SH-SY5Y (cell line): ENCODE results near the gene PRKCH.

Experiments used
- GATA2 ChIP-seq: IDR thresholded peaks from 2 replicates; pipeline ENCODE4 v1.6.1; 2011; ENCODE audit warnings: mild to moderate bottlenecking, low read depth, low read length
- GATA3 ChIP-seq: IDR thresholded peaks from 2 replicates; pipeline ENCODE4 v1.6.1; 2011; ENCODE audit warnings: low read depth, mild to moderate bottlenecking, low read length, moderate library complexity

Gene PRKCH

GRCh38 chr14:61526405-61527312 lies 205.3 kb downstream of the PRKCH start:
- TF ChIP-seq GATA2 (no peak), GATA3 (no peak)

- TF ChIP-seq GATA3 (no peak), GATA2 (no peak)
Measured at GRCh38 chr14:61527325-61528100, 206.1 kb downstream of the PRKCH start.

- TF ChIP-seq GATA2 (no peak), GATA3 (no peak)
Measured at GRCh38 chr14:61528591-61529021, 207.2 kb downstream of the PRKCH start.

- TF ChIP-seq GATA3, result no peak
- no peak for TF ChIP-seq GATA2
Measured at GRCh38 chr14:61530296-61530695, 208.9 kb downstream of the PRKCH start.

DNA sequence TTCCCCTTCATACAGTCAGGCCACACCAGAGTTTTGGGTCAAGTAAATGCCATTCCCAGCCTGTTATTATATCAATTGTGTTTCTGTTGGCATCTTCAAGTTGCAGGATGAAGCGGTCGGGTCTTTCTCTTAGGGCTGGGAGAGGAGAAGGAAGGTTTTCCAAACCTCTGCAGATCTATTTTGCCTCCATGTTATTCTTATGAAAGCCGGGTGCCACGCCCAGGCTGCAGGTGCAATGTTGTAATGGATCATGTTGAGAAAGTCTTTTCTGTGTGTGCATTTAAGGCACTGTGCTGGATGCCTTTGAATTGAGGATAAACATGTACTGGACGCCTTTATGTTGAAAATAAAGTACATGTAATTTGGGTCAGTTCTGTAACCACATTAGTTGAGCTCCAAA lies 209.5 kb downstream of the PRKCH start:
- no peak for TF ChIP-seq GATA3
- no peak for TF ChIP-seq GATA2

- no peak for TF ChIP-seq GATA3
- TF ChIP-seq GATA2, result no peak
Measured at GRCh38 chr14:61531465-61532122, 210.2 kb downstream of the PRKCH start.

DNA sequence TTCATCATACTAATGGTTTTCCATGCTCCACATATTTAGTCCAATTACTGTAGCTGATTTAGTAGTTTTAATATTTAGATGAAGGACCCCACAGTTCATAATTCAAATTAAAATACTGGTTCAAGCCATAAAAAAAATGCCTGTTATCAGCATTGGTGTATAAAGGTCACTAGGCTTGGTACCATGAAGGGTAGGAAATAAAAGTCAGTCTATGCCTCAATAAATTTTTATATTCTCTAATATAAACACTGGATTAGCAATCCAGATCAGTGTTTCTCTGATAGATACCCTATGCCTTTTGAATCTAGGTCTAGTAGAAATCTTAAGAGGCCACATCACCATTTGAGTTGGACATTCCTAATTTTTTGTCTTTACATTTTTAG lies 210.7 kb downstream of the PRKCH start:
- TF ChIP-seq GATA3, result no peak
- no peak for TF ChIP-seq GATA2

DNA sequence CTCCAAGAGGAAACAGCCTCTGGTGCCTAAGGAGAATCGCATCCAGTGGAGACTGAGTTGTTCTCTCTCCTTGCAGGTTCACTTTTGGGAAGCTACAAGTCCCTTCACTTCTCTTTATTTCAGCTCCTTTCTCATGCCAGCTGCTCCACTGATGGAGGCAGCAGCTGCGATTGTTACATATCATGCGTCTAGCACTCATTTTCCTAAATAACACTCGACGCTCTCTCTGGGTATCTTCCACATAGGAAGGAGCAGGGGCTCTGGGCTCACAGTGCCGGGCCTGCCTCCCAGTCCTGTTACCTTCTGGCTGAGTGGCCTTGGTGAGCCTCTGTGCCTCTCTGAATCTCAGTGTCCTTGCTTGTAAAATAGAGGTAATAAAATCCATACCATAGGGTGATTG lies 211.4 kb downstream of the PRKCH start:
- TF ChIP-seq GATA2 (no peak), GATA3 (no peak)

DNA sequence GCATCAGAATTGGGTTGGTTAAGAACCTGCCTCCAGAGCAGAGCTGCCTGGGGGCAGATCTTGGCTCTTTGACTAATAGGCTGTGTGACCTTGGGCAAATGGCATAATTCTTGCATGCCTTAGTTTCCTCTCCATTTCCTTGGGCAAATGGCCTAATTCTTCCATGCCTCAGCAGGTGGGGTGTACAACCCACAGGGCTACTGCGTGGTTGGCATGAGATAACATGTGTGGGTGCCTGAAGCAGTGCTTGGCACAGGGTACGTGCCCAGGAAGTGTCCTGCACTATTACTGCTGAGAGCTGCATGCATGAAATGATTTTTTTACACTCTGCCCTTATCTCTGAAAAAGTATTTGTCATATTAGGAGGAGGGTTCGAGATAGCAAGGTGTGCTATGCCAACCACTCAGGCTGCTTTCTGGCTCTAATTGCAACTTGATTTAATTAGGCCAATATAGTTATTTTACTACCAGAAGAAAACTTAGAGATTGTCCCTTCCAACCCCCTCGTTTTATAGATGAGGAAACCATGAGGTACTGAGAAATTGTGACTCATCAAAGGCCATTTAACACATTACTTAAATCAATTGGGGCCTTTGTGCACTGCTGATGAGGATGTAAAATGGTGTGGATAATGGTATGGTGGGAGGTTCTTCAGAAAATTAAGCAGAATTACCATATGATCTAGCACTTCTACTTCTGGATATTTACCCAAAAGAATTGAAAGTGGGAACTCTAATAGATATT lies 212.3 kb downstream of the PRKCH start:
- TF ChIP-seq GATA2 (no peak), GATA3 (no peak)

DNA sequence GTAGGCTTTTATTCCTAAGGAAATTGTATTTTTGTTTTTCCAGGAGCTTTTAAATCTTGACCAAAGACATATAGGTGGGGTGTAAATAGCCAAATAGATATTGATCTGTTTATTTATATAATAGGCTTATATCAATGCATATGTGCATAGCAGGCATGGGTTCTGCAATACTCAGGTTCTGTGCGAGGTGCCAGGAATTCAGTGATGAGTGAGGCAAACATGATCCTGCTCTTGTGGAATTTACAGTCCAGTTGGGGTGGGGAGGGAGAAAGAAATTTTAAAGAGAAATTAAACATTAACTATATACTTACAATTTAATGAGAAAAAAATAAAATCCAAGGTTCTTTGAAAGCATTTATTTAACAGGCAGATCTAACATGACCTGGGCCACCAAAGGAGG lies 213.7 kb downstream of the PRKCH start:
- no peak for TF ChIP-seq GATA2
- no peak for TF ChIP-seq GATA3

GRCh38 chr14:61535458-61535857 lies 214.1 kb downstream of the PRKCH start:
- TF ChIP-seq GATA3 (no peak), GATA2 (no peak)

GRCh38 chr14:61536661-61537562 lies 215.5 kb downstream of the PRKCH start:
- no peak for TF ChIP-seq GATA2
- TF ChIP-seq GATA3, result no peak

DNA sequence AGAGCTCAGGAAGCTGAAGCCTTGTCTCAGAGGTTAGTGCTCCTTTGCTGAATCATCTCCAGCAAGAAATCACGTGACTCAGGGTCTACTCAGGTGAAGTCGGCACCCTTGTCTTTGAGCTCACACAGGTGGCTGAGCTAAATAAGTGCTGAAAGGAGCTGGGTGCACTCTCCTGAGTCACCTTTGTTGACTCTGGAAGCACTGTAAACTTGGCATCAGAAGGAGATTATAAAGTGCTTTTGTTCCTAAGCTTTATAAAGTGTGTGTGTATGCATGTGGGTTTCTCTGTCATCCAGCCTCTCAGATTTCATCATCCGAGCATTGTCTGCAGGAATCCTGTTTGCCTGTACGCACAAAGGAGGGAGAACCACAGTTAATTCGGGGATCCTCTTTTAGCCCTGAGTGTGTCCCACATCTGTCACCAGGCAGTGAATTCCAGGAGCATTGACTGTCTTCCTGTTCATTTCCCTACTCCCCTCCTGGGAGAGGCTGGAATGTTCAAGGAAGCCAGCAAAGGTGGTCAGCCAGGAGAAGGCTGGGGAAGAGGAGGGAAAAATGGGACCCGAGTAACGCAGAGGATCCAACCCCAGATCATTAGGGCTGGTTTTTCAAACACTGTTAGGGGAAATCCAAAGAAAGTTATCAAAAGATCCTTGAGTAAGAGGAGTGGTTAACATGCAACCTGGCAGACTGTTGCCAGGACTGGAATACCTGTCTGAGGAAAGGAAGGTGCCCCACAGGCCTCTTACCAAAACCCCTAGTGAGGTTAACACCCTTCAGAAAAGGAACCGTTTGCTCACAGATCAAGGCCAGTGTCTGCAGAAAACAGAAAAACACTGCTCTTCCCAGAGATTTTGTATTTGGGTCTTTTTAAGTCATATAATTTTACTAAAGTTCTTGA lies 216.4 kb downstream of the PRKCH start:
- no peak for TF ChIP-seq GATA2
- no peak for TF ChIP-seq GATA3
